Ishikawa (cell line): ENCODE results near the gene CABLES1.

ENCODE experiments used
- CEBPB ChIP-seq: IDR thresholded peaks from 2 replicates; pipeline ENCODE4 v1.6.1; 2012
- CREB1 ChIP-seq: IDR thresholded peaks from 2 replicates; pipeline ENCODE4 v1.6.1; 2012; ENCODE audit warnings: low read depth
- EGR1 ChIP-seq: IDR thresholded peaks from 2 replicates; pipeline ENCODE4 v1.6.1; 2012
- EP300 ChIP-seq: IDR thresholded peaks from 2 replicates; pipeline ENCODE4 v1.6.1; 2012; ENCODE audit warnings: borderline replicate concordance
- FOXM1 ChIP-seq: IDR thresholded peaks from 2 replicates; pipeline ENCODE4 v1.6.1; 2012; ENCODE audit warnings: low read depth, borderline replicate concordance
- NFIC ChIP-seq: IDR thresholded peaks from 2 replicates; pipeline ENCODE4 v1.6.1; 2012
- RAD21 ChIP-seq: IDR thresholded peaks from 2 replicates; pipeline ENCODE4 v1.6.1; 2012; ENCODE audit warnings: low read depth
- REST ChIP-seq: IDR thresholded peaks from 2 replicates; pipeline ENCODE4 v1.6.1; 2012; ENCODE audit warnings: low read depth, mild to moderate bottlenecking
- TAF1 ChIP-seq: IDR thresholded peaks from 2 replicates; pipeline ENCODE4 v1.6.1; 2012; ENCODE audit warnings: low read depth, mild to moderate bottlenecking
- TCF12 ChIP-seq: IDR thresholded peaks from 2 replicates; pipeline ENCODE4 v1.6.1; 2012; ENCODE audit warnings: low read depth
- TEAD4 ChIP-seq: IDR thresholded peaks from 2 replicates; pipeline ENCODE4 v1.6.1; 2012
- USF1 ChIP-seq: IDR thresholded peaks from 2 replicates; pipeline ENCODE4 v1.6.1; 2012
- YY1 ChIP-seq: IDR thresholded peaks from 2 replicates; pipeline ENCODE4 v1.6.1; 2012; ENCODE audit warnings: low read depth
- ZBTB7A ChIP-seq: IDR thresholded peaks from 2 replicates; pipeline ENCODE4 v1.6.1; 2012; ENCODE audit warnings: low read depth
- TF ChIP-seq, protein P1 (sequence below): IDR thresholded peaks from 2 replicates; pipeline ENCODE4 v1.6.1; 2012

CABLES1 gene

DNA sequence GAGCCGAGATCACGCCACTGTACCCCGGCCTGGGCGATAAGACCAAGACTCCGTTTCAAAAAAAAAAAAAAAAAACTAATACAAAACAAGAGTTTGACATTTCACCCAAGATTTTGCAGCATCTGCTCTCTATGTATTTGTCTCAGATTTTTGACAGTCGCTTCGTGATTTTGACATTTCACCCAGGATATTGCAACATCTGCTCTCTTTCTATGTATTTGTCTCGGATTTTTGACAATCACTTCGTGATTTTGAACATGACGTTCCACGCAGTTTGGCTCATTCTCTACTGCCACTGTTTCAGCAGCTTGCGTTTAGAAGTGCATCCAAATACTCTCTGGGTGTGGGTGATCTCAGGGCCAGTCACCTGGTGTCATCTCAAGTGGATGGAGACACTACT, 108.5 kb downstream of the CABLES1 start:
- TF ChIP-seq EGR1, result no peak
- TF ChIP-seq TCF12, result no peak
- TF ChIP-seq, protein P1, sequence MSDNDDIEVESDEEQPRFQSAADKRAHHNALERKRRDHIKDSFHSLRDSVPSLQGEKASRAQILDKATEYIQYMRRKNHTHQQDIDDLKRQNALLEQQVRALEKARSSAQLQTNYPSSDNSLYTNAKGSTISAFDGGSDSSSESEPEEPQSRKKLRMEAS, result no peak
- no peak for TF ChIP-seq ZBTB7A
- no peak for TF ChIP-seq TEAD4
- no peak for TF ChIP-seq TAF1
- no peak for TF ChIP-seq REST
- no peak for TF ChIP-seq CREB1
- no peak for TF ChIP-seq YY1
- no peak for TF ChIP-seq FOXM1
- TF ChIP-seq CEBPB, result no peak
- TF ChIP-seq NFIC, result no peak
- no peak for TF ChIP-seq USF1
- no peak for TF ChIP-seq EP300
- no peak for TF ChIP-seq RAD21

DNA sequence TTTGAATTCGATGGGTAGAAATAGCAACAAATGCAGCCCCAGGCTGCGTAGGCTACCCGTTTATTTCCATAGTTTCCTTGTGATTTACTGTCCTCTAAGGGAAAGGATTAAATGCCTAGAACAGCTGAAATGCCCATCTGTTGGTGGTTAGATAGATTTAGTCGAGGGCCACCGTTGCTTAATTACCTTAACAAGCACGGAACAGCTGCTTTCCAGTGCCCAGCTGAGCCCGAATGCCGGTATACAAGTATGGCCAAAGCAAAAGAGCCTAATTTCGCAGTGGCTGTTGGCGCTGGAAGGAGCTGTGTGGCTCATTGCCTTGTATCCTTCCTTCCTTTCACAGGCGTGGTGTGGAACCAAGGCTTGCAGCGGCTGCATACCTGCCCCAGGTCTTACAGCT, 109.1 kb downstream of the CABLES1 start:
- TF ChIP-seq EGR1 (no peak), FOXM1 (no peak), NFIC (no peak), CEBPB (no peak), TAF1 (no peak), TCF12 (no peak), EP300 (no peak), YY1 (no peak), TEAD4 (no peak), ZBTB7A (no peak), REST (no peak), CREB1 (no peak), RAD21 (no peak)
- TF ChIP-seq, protein P1, result no peak

- TF ChIP-seq EGR1, result no peak
- TF ChIP-seq, protein P1, result no peak
- TF ChIP-seq USF1, result no peak
- TF ChIP-seq FOXM1, result no peak
- no peak for TF ChIP-seq YY1
- TF ChIP-seq TAF1, result no peak
- no peak for TF ChIP-seq CEBPB
- TF ChIP-seq REST, result no peak
- no peak for TF ChIP-seq EP300
- no peak for TF ChIP-seq TCF12
- no peak for TF ChIP-seq TEAD4
- no peak for TF ChIP-seq NFIC
- TF ChIP-seq ZBTB7A, result no peak
- no peak for TF ChIP-seq RAD21
- TF ChIP-seq CREB1, result no peak
These were observed 110.2 kb downstream of the CABLES1 start for GRCh38 chr18:23245461-23245860.

- TF ChIP-seq CEBPB (no peak), REST (no peak), EP300 (no peak), YY1 (no peak), TCF12 (no peak), NFIC (no peak)
These were observed 112.0 kb downstream of the CABLES1 start for GRCh38 chr18:23247331-23247730.
